Activated naive CD4-positive, alpha-beta T cell treated with anti-CD3 and anti-CD28 coated beads for 36 hours (primary cell): ENCODE results near the gene PRELP. TPM values are rescaled to one million over a fixed set of nuclear protein-coding genes. Genes with fewer than 3 reads are reported as not detected.
A peak's percentile ranks its signal among the peaks of the same experiment; 100 is the strongest.

Source experiments
- CTCF ChIA-PET: fragments of 350-600 bp; sonication (Branson Sonifier 250); formaldehyde crosslinking; loops from one replicate; lab custom pipeline; 2021; ENCODE audit warnings: antibody characterized with exemption; lab: Charles Lee
- DNase-seq: peaks from one replicate; pipeline ENCODE4 v3.0.0-alpha.2; 2020
- H3K27ac Mint-ChIP-seq: one replicate; pipeline ENCODE4 v1.8.0; 2021; ENCODE audit warnings: mild to moderate bottlenecking, mixed read lengths
- H3K27me3 Mint-ChIP-seq: one replicate; pipeline ENCODE4 v1.8.0; 2021; ENCODE audit warnings: low read depth, mixed read lengths
- H3K36me3 Mint-ChIP-seq: one replicate; pipeline ENCODE4 v1.8.0; 2021; ENCODE audit warnings: low read depth, mixed read lengths
- H3K4me1 Mint-ChIP-seq: one replicate; pipeline ENCODE4 v1.8.0; 2021; ENCODE audit warnings: low read depth, mixed read lengths
- H3K4me3 Mint-ChIP-seq: one replicate; pipeline ENCODE4 v1.8.0; 2021; ENCODE audit warnings: mild to moderate bottlenecking, moderate library complexity, mixed read lengths
- H3K9me3 Mint-ChIP-seq: one replicate; pipeline ENCODE4 v1.8.0; 2021; ENCODE audit warnings: mixed read lengths
- intact Hi-C: fragments of 100-400 bp; cut with micrococcal nuclease; formaldehyde crosslinking; loops from one replicate; pipeline ENCODE4 v1.15.1; 2023
- total RNA-seq, 2 experiments: library from RNA; stranded (reverse); gene quantifications; one replicate each; pipeline ENCODE4 v1.2.3, GENCODE V29; 2021

Gene PRELP
- not detected for total RNA-seq

GRCh38 chr1:203475012-203475981 is at the start of gene PRELP:
Gene PRELP, plus strand, starts transcription at chr1:203475806. Its CDS starts 7,379 bp downstream, at chr1:203483185.
- no peaks in the 10 kb centered on the region for H3K36me3 Mint-ChIP-seq
- DNase-seq: no peak
- H3K4me1 Mint-ChIP-seq: no peaks in the 10 kb centered on the region
- CTCF ChIA-PET: interaction anchor here (0.7 to 1.3 kb wide), 3 partner anchors 29 to 208 kb away, joined by 3 to 4 read pairs (median 4); no protein-coding TSS in a partner anchor
- H3K27ac Mint-ChIP-seq: no peak within 1 kb of the TSS
- no peak within 1 kb of the TSS for H3K4me3 Mint-ChIP-seq
- H3K27me3 Mint-ChIP-seq: peaks cover 5% of the 10 kb centered on the region
- no peaks in the 10 kb centered on the region for H3K9me3 Mint-ChIP-seq
- intact Hi-C loops: no loop called here

GRCh38 chr1:203426366-203426765 is 49.2 kb upstream of the PRELP start:
- intact Hi-C loops: no loop called here
- Mint-ChIP-seq H3K4me1 (no peaks in the 10 kb centered on the region), H3K36me3 (no peaks in the 10 kb centered on the region), H3K27me3 (peaks cover 24% of the 10 kb centered on the region), H3K27ac (no peak overlapping the region), H3K9me3 (no peaks in the 10 kb centered on the region), H3K4me3 (no peak overlapping the region)
- CTCF ChIA-PET: no interaction called here
- no peak for DNase-seq

GRCh38 chr1:203426870-203427269 is 48.7 kb upstream of the PRELP start:
- intact Hi-C loops: no loop called here
- Mint-ChIP-seq H3K36me3 (no peaks in the 10 kb centered on the region), H3K27me3 (peaks cover 24% of the 10 kb centered on the region), H3K4me3 (no peak overlapping the region), H3K27ac (no peak overlapping the region), H3K9me3 (no peaks in the 10 kb centered on the region), H3K4me1 (no peaks in the 10 kb centered on the region)
- CTCF ChIA-PET: no interaction called here
- no peak for DNase-seq

GRCh38 chr1:203427451-203427850 is 48.2 kb upstream of the PRELP start:
- Mint-ChIP-seq H3K4me1 (no peaks in the 10 kb centered on the region), H3K27me3 (peaks cover 24% of the 10 kb centered on the region), H3K36me3 (no peaks in the 10 kb centered on the region), H3K27ac (no peak overlapping the region), H3K4me3 (no peak overlapping the region), H3K9me3 (no peaks in the 10 kb centered on the region)
- CTCF ChIA-PET: no interaction called here
- intact Hi-C loops: no loop called here
- DNase-seq: no peak

GRCh38 chr1:203428981-203429599 is 46.5 kb upstream of the PRELP start:
- Mint-ChIP-seq H3K4me1 (no peaks in the 10 kb centered on the region), H3K27me3 (peaks cover 22% of the 10 kb centered on the region), H3K9me3 (no peaks in the 10 kb centered on the region), H3K27ac (no peak overlapping the region), H3K4me3 (no peak overlapping the region), H3K36me3 (no peaks in the 10 kb centered on the region)
- intact Hi-C loops: no loop called here
- CTCF ChIA-PET: interaction anchor here (1.0 to 1.4 kb wide), 3 partner anchors 59 to 162 kb away, joined by 3 to 4 read pairs (median 3); no protein-coding TSS in a partner anchor
- DNase-seq: no peak

- Mint-ChIP-seq H3K36me3 (no peaks in the 10 kb centered on the region), H3K4me3 (no peak overlapping the region), H3K27ac (no peak overlapping the region), H3K27me3 (peaks cover 3% of the 10 kb centered on the region), H3K9me3 (no peaks in the 10 kb centered on the region), H3K4me1 (no peaks in the 10 kb centered on the region)
- intact Hi-C loops: no loop called here
- DNase-seq: no peak
- CTCF ChIA-PET: no interaction called here
These were observed 40.0 kb upstream of the PRELP start for GRCh38 chr1:203435615-203436014.

GRCh38 chr1:203437696-203438315 is 37.8 kb upstream of the PRELP start:
- no peaks in the 10 kb centered on the region for H3K9me3 Mint-ChIP-seq
- H3K27ac Mint-ChIP-seq: no peak overlapping the region
- peaks cover 3% of the 10 kb centered on the region for H3K27me3 Mint-ChIP-seq
- intact Hi-C loops: no loop called here
- no peak overlapping the region for H3K4me3 Mint-ChIP-seq
- no peaks in the 10 kb centered on the region for H3K36me3 Mint-ChIP-seq
- H3K4me1 Mint-ChIP-seq: no peaks in the 10 kb centered on the region
- no peak for DNase-seq
- CTCF ChIA-PET: no interaction called here

GRCh38 chr1:203439131-203439730 is 36.4 kb upstream of the PRELP start:
- no peak overlapping the region for H3K4me3 Mint-ChIP-seq
- no peaks in the 10 kb centered on the region for H3K9me3 Mint-ChIP-seq
- H3K27me3 Mint-ChIP-seq: peaks cover 3% of the 10 kb centered on the region
- no peak for DNase-seq
- H3K4me1 Mint-ChIP-seq: no peaks in the 10 kb centered on the region
- no peak overlapping the region for H3K27ac Mint-ChIP-seq
- intact Hi-C loops: no loop called here
- CTCF ChIA-PET: interaction anchor here (1.5 to 1.7 kb wide), 2 partner anchors 169 to 267 kb away, joined by 3 to 4 read pairs; no protein-coding TSS in a partner anchor
- no peaks in the 10 kb centered on the region for H3K36me3 Mint-ChIP-seq

GRCh38 chr1:203440771-203441170 is 34.8 kb upstream of the PRELP start:
- Mint-ChIP-seq H3K9me3 (peaks cover 1% of the 10 kb centered on the region), H3K4me3 (no peak overlapping the region), H3K36me3 (no peaks in the 10 kb centered on the region), H3K4me1 (no peaks in the 10 kb centered on the region), H3K27ac (no peak overlapping the region), H3K27me3 (peaks cover 3% of the 10 kb centered on the region)
- peak; percentile 14 for DNase-seq
- CTCF ChIA-PET: interaction anchor here (1.3 to 2.4 kb wide), 3 partner anchors 102 to 173 kb away, joined by 4 to 12 read pairs (median 4); no protein-coding TSS in a partner anchor
- intact Hi-C loops: loop anchor here (5.0 kb wide), 1 partner anchor 98 kb away; no protein-coding TSS in a partner anchor

- H3K4me3 Mint-ChIP-seq: no peak overlapping the region
- CTCF ChIA-PET: interaction anchor here (0.8 to 2.4 kb wide), 4 partner anchors 15 to 174 kb away, joined by 3 to 12 read pairs (median 4); no protein-coding TSS in a partner anchor
- peaks cover 1% of the 10 kb centered on the region for H3K9me3 Mint-ChIP-seq
- intact Hi-C loops: loop anchor here (5.0 kb wide), 1 partner anchor 99 kb away; no protein-coding TSS in a partner anchor
- peaks cover 3% of the 10 kb centered on the region for H3K27me3 Mint-ChIP-seq
- no peak for DNase-seq
- H3K27ac Mint-ChIP-seq: no peak overlapping the region
- no peaks in the 10 kb centered on the region for H3K36me3 Mint-ChIP-seq
- no peaks in the 10 kb centered on the region for H3K4me1 Mint-ChIP-seq
These were observed 33.8 kb upstream of the PRELP start for GRCh38 chr1:203441766-203442165.

- CTCF ChIA-PET: interaction anchor here (0.6 to 1.5 kb wide), 3 partner anchors 11 to 288 kb away, joined by 3 to 4 read pairs (median 3); no protein-coding TSS in a partner anchor
- intact Hi-C loops: loop anchor here (5.0 kb wide), 1 partner anchor 101 kb away; no protein-coding TSS in a partner anchor
- Mint-ChIP-seq H3K4me3 (no peak overlapping the region), H3K27me3 (peaks cover 3% of the 10 kb centered on the region), H3K4me1 (no peaks in the 10 kb centered on the region), H3K9me3 (peaks cover 1% of the 10 kb centered on the region), H3K27ac (no peak overlapping the region), H3K36me3 (no peaks in the 10 kb centered on the region)
- DNase-seq: no peak
These were observed 32.8 kb upstream of the PRELP start for GRCh38 chr1:203442821-203443220.
